Gastroesophageal sphincter (tissue), 3 donors: Measurements from ENCODE around the gene HSH2D.

Experiments used
- POLR2A ChIP-seq, 2 donors: fragments of 450-650 bp; IDR thresholded peaks; one replicate each; pipeline ENCODE4 v1.6.1; 2017; ENCODE audit warnings: antibody characterized with exemption in 2 of 2, mild to moderate bottlenecking in 2 of 2, moderate library complexity in 1 of 2
- POLR2AphosphoS5 ChIP-seq: sonication (generic); formaldehyde crosslinking; IDR thresholded peaks from one replicate; pipeline ENCODE4 v1.6.1; 2017; ENCODE audit warnings: antibody characterized with exemption
- TF ChIP-seq, protein P1 (sequence below), 4 experiments: fragments of 200-600 bp in 2 of 4; fragments of 450-650 bp in 2 of 4; sonication (generic) in 1 of 4; IDR thresholded peaks; one replicate each; pipeline ENCODE4 v1.5.1; 2017 to 2019; ENCODE audit warnings: antibody characterized with exemption in 4 of 4, mild to moderate bottlenecking in 2 of 4, moderate library complexity in 2 of 4

DNA sequence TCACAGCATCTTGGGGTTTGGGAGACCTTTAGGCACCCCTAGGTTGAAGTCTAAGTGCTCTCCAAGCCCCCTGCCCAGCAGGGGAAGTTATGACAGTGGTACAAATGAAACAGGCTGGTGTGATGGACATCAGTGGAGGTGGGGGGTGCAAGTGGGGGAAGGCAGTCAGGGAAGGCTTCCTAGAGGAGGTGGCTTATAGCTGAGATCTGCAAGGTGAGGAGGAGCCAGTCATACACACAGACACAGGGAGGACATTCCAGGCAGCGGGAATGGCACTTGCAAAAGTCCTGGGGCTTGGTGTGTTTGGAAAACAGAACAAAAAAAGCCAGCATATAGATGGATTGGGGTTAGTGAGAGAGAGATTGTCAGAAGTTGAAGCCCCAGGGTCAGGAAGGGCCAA lies 11.6 kb downstream of the HSH2D start:
- no peak for TF ChIP-seq POLR2A (IDR thresholded peaks at IDR 0.05)
- TF ChIP-seq, protein P1, sequence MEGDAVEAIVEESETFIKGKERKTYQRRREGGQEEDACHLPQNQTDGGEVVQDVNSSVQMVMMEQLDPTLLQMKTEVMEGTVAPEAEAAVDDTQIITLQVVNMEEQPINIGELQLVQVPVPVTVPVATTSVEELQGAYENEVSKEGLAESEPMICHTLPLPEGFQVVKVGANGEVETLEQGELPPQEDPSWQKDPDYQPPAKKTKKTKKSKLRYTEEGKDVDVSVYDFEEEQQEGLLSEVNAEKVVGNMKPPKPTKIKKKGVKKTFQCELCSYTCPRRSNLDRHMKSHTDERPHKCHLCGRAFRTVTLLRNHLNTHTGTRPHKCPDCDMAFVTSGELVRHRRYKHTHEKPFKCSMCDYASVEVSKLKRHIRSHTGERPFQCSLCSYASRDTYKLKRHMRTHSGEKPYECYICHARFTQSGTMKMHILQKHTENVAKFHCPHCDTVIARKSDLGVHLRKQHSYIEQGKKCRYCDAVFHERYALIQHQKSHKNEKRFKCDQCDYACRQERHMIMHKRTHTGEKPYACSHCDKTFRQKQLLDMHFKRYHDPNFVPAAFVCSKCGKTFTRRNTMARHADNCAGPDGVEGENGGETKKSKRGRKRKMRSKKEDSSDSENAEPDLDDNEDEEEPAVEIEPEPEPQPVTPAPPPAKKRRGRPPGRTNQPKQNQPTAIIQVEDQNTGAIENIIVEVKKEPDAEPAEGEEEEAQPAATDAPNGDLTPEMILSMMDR (IDR thresholded peaks at IDR 0.05), result no peak
- TF ChIP-seq POLR2AphosphoS5, result no peak
